ENCODE data around the gene LSM12.
A peak's percentile ranks its signal among the peaks of the same experiment; 100 is the strongest.

The LSM12 gene

GRCh38 chr17:44066204-44066930, at the start of gene LSM12:
Gene LSM12 (minus strand): TSS chr17:44066671. CDS start chr17:44066587, 84 bp downstream.
- Histone ChIP-seq H3K4me3 (ENCODE audit: low read length) (peak within 1 kb of the TSS; percentile 99), H3K36me3 (ENCODE audit: insufficient read depth, low read depth, low read length) (peaks cover 28% of the 10 kb centered on the region), H3K27me3 (ENCODE audit: insufficient read depth, low read length) (no peaks in the 10 kb centered on the region), H3K9ac (ENCODE audit: low read depth, low read length) (peak within 1 kb of the TSS; percentile 99), H3K9me3 (ENCODE audit: insufficient read depth, low read depth, low read length) (no peaks in the 10 kb centered on the region), H3K27ac (ENCODE audit: low read length) (peak within 1 kb of the TSS; percentile 97), H3K4me1 (ENCODE audit: insufficient read depth, low read length) (peaks cover 4% of the 10 kb centered on the region; the same call in 1 of the 2 replicates)

GRCh38 chr17:44115585-44116415, 49.3 kb upstream of the LSM12 start:
- H3K4me3 ChIP-seq (ENCODE audit: low read length): no peak overlapping the region
- H3K9ac ChIP-seq (ENCODE audit: low read depth, low read length): no peak overlapping the region
- H3K36me3 ChIP-seq (ENCODE audit: insufficient read depth, low read depth, low read length): peaks cover 14% of the 10 kb centered on the region
- H3K4me1 ChIP-seq (ENCODE audit: insufficient read depth, low read length): peaks cover 26% of the 10 kb centered on the region; the same call in 1 of the 2 replicates
- H3K9me3 ChIP-seq (ENCODE audit: insufficient read depth, low read depth, low read length): no peaks in the 10 kb centered on the region
- no peaks in the 10 kb centered on the region for H3K27me3 ChIP-seq (ENCODE audit: insufficient read depth, low read length)
- H3K27ac ChIP-seq (ENCODE audit: low read length): no peak overlapping the region

GRCh38 chr17:44113868-44114840, 47.7 kb upstream of the LSM12 start:
- Histone ChIP-seq H3K9ac (ENCODE audit: low read depth, low read length) (no peak overlapping the region), H3K27ac (ENCODE audit: low read length) (no peak overlapping the region), H3K4me3 (ENCODE audit: low read length) (no peak overlapping the region), H3K36me3 (ENCODE audit: insufficient read depth, low read depth, low read length) (peaks cover 16% of the 10 kb centered on the region), H3K9me3 (ENCODE audit: insufficient read depth, low read depth, low read length) (no peaks in the 10 kb centered on the region), H3K27me3 (ENCODE audit: insufficient read depth, low read length) (no peaks in the 10 kb centered on the region), H3K4me1 (ENCODE audit: insufficient read depth, low read length) (peaks cover 28% of the 10 kb centered on the region)

GRCh38 chr17:44113382-44113781, 46.9 kb upstream of the LSM12 start:
- H3K36me3 ChIP-seq (ENCODE audit: insufficient read depth, low read depth, low read length): peaks cover 16% of the 10 kb centered on the region
- H3K27me3 ChIP-seq (ENCODE audit: insufficient read depth, low read length): no peaks in the 10 kb centered on the region
- H3K27ac ChIP-seq (ENCODE audit: low read length): no peak overlapping the region
- H3K9ac ChIP-seq (ENCODE audit: low read depth, low read length): no peak overlapping the region
- no peaks in the 10 kb centered on the region for H3K9me3 ChIP-seq (ENCODE audit: insufficient read depth, low read depth, low read length)
- peaks cover 21% of the 10 kb centered on the region for H3K4me1 ChIP-seq (ENCODE audit: insufficient read depth, low read length)
- H3K4me3 ChIP-seq (ENCODE audit: low read length): no peak overlapping the region

- Histone ChIP-seq H3K4me3 (ENCODE audit: low read length) (no peak overlapping the region), H3K27me3 (ENCODE audit: insufficient read depth, low read length) (no peaks in the 10 kb centered on the region), H3K36me3 (ENCODE audit: insufficient read depth, low read depth, low read length) (peaks cover 16% of the 10 kb centered on the region), H3K4me1 (ENCODE audit: insufficient read depth, low read length) (peaks cover 14% of the 10 kb centered on the region), H3K9me3 (ENCODE audit: insufficient read depth, low read depth, low read length) (no peaks in the 10 kb centered on the region), H3K27ac (ENCODE audit: low read length) (no peak overlapping the region), H3K9ac (ENCODE audit: low read depth, low read length) (no peak overlapping the region)
Measured at GRCh38 chr17:44112284-44113280, 46.1 kb upstream of the LSM12 start.

GRCh38 chr17:44111777-44112176, 45.3 kb upstream of the LSM12 start:
- Histone ChIP-seq H3K27ac (ENCODE audit: low read length) (no peak overlapping the region), H3K9me3 (ENCODE audit: insufficient read depth, low read depth, low read length) (no peaks in the 10 kb centered on the region), H3K36me3 (ENCODE audit: insufficient read depth, low read depth, low read length) (peaks cover 12% of the 10 kb centered on the region; the same call in 1 of the 2 replicates), H3K4me1 (ENCODE audit: insufficient read depth, low read length) (peaks cover 13% of the 10 kb centered on the region), H3K4me3 (ENCODE audit: low read length) (peak overlapping the region; percentile 50; the same call in 1 of the 2 replicates), H3K27me3 (ENCODE audit: insufficient read depth, low read length) (no peaks in the 10 kb centered on the region), H3K9ac (ENCODE audit: low read depth, low read length) (no peak overlapping the region)

- Histone ChIP-seq H3K27me3 (ENCODE audit: insufficient read depth, low read length) (no peaks in the 10 kb centered on the region), H3K36me3 (ENCODE audit: insufficient read depth, low read depth, low read length) (peaks cover 6% of the 10 kb centered on the region; the same call in 1 of the 2 replicates), H3K4me1 (ENCODE audit: insufficient read depth, low read length) (peaks cover 13% of the 10 kb centered on the region), H3K9me3 (ENCODE audit: insufficient read depth, low read depth, low read length) (no peaks in the 10 kb centered on the region), H3K9ac (ENCODE audit: low read depth, low read length) (peak overlapping the region; percentile 54; the same call in 1 of the 2 replicates), H3K4me3 (ENCODE audit: low read length) (peak overlapping the region; percentile 60; the same call in 1 of the 2 replicates), H3K27ac (ENCODE audit: low read length) (no peak overlapping the region)
Measured at GRCh38 chr17:44110823-44111633, 44.6 kb upstream of the LSM12 start.

- H3K4me1 ChIP-seq (ENCODE audit: insufficient read depth, low read length): peaks cover 13% of the 10 kb centered on the region
- peaks cover 6% of the 10 kb centered on the region; the same call in 1 of the 2 replicates for H3K36me3 ChIP-seq (ENCODE audit: insufficient read depth, low read depth, low read length)
- no peaks in the 10 kb centered on the region for H3K9me3 ChIP-seq (ENCODE audit: insufficient read depth, low read depth, low read length)
- no peak overlapping the region; the same call in 1 of the 2 replicates for H3K9ac ChIP-seq (ENCODE audit: low read depth, low read length)
- H3K27ac ChIP-seq (ENCODE audit: low read length): no peak overlapping the region
- H3K4me3 ChIP-seq (ENCODE audit: low read length): peak overlapping the region; percentile 60; the same call in 1 of the 2 replicates
- no peaks in the 10 kb centered on the region for H3K27me3 ChIP-seq (ENCODE audit: insufficient read depth, low read length)
Measured at GRCh38 chr17:44110011-44110686, 43.7 kb upstream of the LSM12 start.

- Histone ChIP-seq H3K27ac (ENCODE audit: low read length) (no peak overlapping the region), H3K4me1 (ENCODE audit: insufficient read depth, low read length) (peaks cover 13% of the 10 kb centered on the region), H3K4me3 (ENCODE audit: low read length) (no peak overlapping the region), H3K27me3 (ENCODE audit: insufficient read depth, low read length) (no peaks in the 10 kb centered on the region), H3K9ac (ENCODE audit: low read depth, low read length) (no peak overlapping the region), H3K9me3 (ENCODE audit: insufficient read depth, low read depth, low read length) (no peaks in the 10 kb centered on the region), H3K36me3 (ENCODE audit: insufficient read depth, low read depth, low read length) (peaks cover 2% of the 10 kb centered on the region; the same call in 1 of the 2 replicates)
Measured at GRCh38 chr17:44109312-44109630, 42.8 kb upstream of the LSM12 start.
